ENCODE measurements around the gene TBL1XR1.

DNA sequence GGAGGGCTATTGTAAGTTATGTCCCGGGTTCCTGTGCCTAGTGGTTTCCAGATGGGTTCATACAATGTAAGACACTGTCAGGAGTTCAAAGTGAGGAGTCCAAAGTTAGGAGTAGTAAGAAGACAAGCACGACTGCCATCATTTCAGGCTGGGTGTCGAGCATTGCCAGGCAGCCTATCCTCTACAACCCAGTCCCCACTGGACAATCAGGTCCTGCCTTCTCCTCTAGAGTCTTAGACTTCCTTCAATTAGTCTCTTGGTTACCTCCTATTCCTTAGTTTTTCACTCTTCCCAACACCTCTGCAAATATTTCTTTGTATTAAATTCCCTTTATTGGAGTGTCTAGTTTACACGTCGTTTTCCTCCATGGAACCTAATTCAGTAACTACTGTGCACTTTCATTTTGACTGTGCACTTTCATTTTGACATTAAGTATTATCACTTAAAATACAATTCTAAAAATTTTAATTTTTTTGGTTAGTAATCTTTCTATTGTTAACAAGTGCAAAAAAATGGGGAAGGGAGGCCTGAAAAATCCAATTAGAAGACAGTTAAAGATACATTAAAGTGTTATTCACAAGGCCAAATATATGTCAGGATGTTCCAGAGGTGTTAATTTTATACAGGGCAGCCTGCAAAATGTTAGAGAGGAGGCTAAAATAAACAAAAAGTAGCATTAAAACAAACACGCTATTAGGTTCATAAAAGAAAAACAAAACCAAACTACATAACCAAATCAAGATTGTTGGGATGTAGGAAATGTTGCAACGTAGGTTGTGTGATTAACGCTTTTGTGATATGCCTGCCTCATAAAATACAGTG is 155.3 kb downstream of the TBL1XR1 start:
- TF ChIP-seq, protein P1, sequence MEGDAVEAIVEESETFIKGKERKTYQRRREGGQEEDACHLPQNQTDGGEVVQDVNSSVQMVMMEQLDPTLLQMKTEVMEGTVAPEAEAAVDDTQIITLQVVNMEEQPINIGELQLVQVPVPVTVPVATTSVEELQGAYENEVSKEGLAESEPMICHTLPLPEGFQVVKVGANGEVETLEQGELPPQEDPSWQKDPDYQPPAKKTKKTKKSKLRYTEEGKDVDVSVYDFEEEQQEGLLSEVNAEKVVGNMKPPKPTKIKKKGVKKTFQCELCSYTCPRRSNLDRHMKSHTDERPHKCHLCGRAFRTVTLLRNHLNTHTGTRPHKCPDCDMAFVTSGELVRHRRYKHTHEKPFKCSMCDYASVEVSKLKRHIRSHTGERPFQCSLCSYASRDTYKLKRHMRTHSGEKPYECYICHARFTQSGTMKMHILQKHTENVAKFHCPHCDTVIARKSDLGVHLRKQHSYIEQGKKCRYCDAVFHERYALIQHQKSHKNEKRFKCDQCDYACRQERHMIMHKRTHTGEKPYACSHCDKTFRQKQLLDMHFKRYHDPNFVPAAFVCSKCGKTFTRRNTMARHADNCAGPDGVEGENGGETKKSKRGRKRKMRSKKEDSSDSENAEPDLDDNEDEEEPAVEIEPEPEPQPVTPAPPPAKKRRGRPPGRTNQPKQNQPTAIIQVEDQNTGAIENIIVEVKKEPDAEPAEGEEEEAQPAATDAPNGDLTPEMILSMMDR (IDR thresholded peaks at IDR 0.05) = no peak
- TF ChIP-seq POLR2A (IDR thresholded peaks at IDR 0.05) = no peak
